ENCODE data around the gene ZBTB8OS.
"Not testable (repeated sequence)": the region's sequence is repeated elsewhere in the genome, so short reads cannot be mapped to it uniquely, and the experiment has no call there.

ZBTB8OS gene

DNA sequence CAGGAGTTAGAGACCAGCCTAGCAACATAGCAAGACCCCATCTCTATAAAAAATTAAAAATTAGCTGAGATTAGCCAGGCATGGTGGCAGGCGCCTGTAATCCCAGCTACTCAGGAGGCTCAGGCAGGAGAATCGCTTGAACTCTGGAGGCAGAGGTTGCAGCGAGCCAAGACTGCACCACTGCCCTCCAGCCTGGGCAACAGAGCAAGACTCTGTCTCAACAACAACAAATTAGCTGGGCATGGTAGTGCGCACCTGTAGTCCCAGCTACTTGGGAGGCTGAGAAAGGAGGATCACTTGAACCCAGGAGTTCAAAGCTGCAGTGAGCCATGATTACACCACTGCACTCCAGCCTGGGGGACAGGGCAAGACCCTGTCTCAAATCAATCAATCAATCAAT, 20.2 kb downstream of the ZBTB8OS start:
- Mint-ChIP-seq H3K4me1 (ENCODE audit: low read depth) (peaks cover 16% of the 10 kb centered on the region), H3K36me3 (peaks cover 11% of the 10 kb centered on the region)
- H3K9me3 Mint-ChIP-seq (ENCODE audit: low read depth); H3K27me3 Mint-ChIP-seq; H3K4me3 Mint-ChIP-seq; H3K27ac Mint-ChIP-seq: not testable (repeated sequence)

DNA sequence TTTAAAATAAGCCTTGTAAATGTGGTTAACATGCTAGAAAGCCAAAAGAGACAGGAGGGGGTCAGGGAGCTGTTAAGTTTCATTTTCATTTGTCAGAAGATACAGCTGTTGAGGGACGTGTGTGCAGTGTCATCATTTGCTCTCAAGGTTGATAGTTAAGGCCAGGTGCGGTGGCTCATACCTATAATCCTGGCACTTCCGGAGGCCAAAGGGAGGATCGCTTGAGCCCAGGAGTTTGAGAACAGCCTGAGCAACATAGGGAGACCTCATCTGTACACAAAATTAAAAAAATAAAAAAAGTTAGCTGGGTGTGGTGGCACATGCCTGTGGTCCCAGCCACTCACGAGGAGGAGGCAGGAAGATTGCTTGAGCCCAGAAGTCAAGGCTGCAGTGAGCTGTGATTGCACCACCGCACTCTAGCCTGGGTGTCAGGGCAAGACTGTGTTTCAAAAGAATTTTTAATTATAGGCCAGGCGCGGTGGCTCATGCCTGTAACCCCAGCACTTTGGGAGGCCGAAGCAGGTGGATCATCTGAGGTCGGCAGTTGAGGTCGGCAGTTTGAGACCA, 22.7 kb downstream of the ZBTB8OS start:
- Mint-ChIP-seq H3K36me3 (peaks cover 21% of the 10 kb centered on the region), H3K4me1 (ENCODE audit: low read depth) (peaks cover 27% of the 10 kb centered on the region), H3K27me3 (no peaks in the 10 kb centered on the region), H3K4me3 (no peak overlapping the region), H3K27ac (peak overlapping the region; percentile 58), H3K9me3 (ENCODE audit: low read depth) (peaks cover 9% of the 10 kb centered on the region)

DNA sequence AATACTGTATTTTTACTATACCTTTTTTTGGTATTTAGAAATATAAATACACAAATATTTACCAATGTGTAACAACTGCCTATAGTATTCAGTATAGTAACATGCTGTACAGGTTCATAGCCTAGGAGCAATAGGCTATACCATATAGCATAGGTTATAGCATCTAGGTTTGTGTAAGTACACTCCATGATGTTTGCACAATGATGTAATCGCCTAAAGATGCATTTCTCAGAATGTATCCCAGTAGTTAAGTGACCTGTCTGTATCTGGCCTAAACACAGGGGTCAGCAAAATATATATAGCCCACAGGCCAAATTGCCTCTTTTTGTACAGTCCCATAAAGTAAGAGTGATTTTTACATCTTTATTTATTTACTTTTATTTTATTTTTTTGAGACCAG, 24.2 kb downstream of the ZBTB8OS start:
- Mint-ChIP-seq H3K27me3 (no peaks in the 10 kb centered on the region), H3K27ac (no peak overlapping the region), H3K4me1 (ENCODE audit: low read depth) (peaks cover 30% of the 10 kb centered on the region), H3K9me3 (ENCODE audit: low read depth) (peaks cover 9% of the 10 kb centered on the region), H3K4me3 (no peak overlapping the region), H3K36me3 (peaks cover 27% of the 10 kb centered on the region)

DNA sequence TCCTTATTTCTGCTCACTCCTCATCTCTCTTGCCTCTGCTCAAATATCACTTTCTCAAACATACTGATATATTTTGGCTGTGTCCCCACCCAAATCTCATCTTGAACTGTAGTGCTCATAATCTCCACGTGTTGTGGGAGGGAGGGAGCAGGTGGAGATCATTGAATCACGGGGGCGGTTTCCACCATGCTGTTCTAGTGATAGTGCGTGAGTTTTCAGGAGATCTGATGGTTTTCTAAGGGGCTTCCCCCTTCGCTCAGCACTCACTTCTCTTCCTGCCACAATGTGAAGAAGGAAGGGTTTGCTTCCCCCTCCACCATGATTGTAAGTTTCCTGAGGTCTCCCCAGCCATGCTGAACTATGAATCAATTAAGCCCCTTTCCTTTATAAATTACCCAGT, 26.6 kb downstream of the ZBTB8OS start:
- peak overlapping the region; percentile 93 for H3K27ac Mint-ChIP-seq

DNA sequence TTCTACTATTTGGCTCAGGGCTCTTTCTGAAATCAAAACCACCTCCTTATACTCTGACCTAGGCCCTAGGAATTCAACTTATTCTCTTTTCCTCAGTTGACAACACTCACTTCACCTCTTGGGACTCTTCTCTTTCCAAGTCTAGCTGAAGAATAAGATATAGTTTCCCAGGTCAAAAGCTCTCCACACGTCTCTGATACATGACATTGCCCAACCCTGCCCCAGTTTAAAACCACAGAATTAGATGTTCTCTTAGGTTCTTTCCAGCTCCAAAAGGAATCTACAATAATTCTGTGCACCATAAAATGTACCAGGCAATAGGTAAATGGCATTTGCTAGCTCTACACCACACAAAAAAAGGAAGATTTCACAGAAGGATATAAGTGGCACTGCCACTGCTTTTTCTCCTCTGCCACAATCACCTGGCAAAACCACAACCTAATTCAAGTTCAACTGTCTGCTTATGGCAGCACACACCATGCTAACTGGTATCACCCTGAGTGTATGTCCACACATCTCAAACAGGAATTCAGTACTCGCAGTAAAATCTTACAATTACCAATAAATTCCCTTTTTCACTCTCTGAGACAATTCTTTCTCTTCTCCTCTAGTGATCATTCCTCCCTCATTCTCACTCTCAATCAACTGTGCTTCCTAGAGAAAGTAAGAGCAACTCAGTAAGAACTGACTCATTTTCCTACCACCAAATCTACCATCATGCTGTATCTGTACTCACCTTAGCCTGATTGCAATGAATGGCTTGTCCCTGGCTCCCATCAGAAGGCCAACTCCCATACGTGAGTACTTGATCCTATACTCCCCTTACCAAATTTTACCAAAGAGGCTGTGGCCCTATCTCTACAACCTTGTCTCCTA, 27.3 kb downstream of the ZBTB8OS start:
- peaks cover 28% of the 10 kb centered on the region for H3K36me3 Mint-ChIP-seq
- peak overlapping the region; percentile 38 for H3K4me3 Mint-ChIP-seq
- H3K9me3 Mint-ChIP-seq (ENCODE audit: low read depth), result peaks cover 9% of the 10 kb centered on the region
- peaks cover 30% of the 10 kb centered on the region for H3K4me1 Mint-ChIP-seq (ENCODE audit: low read depth)
- H3K27me3 Mint-ChIP-seq, result no peaks in the 10 kb centered on the region
- H3K27ac Mint-ChIP-seq, result peak overlapping the region; percentile 93

More for the DNA sequence above, 26.6 kb downstream of the ZBTB8OS start:
- peaks cover 27% of the 10 kb centered on the region for H3K36me3 Mint-ChIP-seq
- H3K27me3 Mint-ChIP-seq, result no peaks in the 10 kb centered on the region
- H3K4me3 Mint-ChIP-seq, result peak overlapping the region; percentile 38
- peaks cover 9% of the 10 kb centered on the region for H3K9me3 Mint-ChIP-seq (ENCODE audit: low read depth)
- peaks cover 30% of the 10 kb centered on the region for H3K4me1 Mint-ChIP-seq (ENCODE audit: low read depth)

DNA sequence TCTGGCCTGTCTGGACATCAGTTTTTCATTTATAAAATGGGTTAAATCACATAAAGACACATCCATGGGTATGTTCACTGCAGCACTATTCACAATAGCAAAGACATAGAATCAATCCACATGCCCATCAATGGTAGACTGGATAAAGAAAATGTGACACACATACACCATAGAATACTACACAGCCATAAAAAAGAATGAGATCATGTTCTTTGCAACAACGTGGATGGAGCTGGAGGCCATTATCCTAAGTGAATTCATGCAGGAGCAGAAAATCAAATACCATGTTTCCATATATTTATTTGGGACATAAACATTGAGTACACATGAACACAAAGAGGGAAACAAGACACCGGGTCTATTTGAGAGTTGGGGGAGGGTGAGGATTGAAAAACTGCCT, 28.1 kb downstream of the ZBTB8OS start:
- peaks cover 9% of the 10 kb centered on the region for H3K9me3 Mint-ChIP-seq (ENCODE audit: low read depth)
- H3K36me3 Mint-ChIP-seq, result peaks cover 23% of the 10 kb centered on the region
- H3K27me3 Mint-ChIP-seq, result no peaks in the 10 kb centered on the region
- H3K4me1 Mint-ChIP-seq (ENCODE audit: low read depth), result peaks cover 24% of the 10 kb centered on the region
- no peak overlapping the region for H3K4me3 Mint-ChIP-seq
- no peak overlapping the region for H3K27ac Mint-ChIP-seq

DNA sequence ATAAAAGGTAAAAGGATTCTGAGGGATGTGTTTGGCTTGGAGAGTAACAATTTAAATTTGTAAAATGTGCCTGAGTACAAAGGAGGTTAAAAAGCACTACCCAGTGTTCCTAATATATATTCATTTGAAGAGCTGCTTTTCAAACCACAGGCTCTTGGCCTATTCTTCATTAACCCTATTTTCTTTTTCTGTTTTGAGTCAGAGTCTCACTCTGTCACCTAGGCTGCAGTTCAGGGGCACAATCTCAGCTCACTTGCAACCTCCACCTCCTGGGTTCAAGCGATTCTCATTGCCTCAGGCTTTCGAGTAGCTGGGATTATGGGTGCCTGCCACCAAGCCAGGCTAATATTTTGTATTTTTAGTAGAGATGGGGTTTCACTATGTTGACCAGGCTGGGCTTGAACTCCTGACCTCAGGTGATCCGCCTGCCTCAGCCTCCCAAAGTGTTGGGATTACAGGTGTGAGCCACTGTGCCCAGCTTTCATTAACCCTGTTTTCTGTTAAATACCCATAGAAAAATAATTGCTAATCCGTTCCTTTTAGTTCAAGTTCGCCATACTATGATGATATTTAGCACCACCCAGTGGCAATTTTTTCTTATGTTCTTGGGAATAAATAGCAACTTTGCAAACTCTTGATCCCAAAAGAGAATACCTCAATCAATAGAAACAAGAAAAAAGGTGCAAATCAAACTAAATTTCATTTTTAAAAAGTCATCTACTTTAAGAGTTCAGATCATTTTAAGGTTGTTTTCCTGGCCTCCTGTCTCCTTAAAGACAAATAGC, 30.5 kb downstream of the ZBTB8OS start:
- H3K27me3 Mint-ChIP-seq, result no peaks in the 10 kb centered on the region
- H3K36me3 Mint-ChIP-seq, result peaks cover 20% of the 10 kb centered on the region
- H3K4me1 Mint-ChIP-seq (ENCODE audit: low read depth), result peaks cover 20% of the 10 kb centered on the region

DNA sequence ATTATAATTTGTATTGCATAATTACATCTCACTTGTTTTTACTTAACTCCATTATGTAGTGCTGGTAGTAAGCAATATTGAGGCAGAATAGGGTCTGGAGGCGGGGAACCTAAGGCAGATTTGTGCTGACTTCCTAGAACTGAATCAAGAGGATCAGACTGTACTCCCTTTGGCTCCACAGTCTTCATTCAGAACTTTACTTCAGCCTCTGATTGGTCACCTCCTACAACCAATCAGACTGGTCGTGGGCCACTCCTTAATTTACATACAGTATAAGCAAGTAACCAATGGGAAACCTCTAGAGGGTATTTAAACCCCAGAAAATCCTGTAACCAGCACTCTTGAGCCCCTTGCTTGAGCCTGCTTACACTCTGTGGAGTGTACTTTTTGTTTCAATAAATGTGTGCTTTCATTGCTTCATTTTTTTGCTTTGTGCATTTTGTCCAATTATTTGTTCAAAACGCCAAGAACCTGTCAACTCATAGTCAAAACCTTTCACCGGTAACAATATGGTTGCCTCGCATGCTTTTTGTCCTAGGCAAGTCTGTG, 31.6 kb downstream of the ZBTB8OS start:
- peaks cover 14% of the 10 kb centered on the region for H3K4me1 Mint-ChIP-seq (ENCODE audit: low read depth)
- no peaks in the 10 kb centered on the region for H3K27me3 Mint-ChIP-seq
- H3K4me3 Mint-ChIP-seq, result no peak overlapping the region
- H3K36me3 Mint-ChIP-seq, result peaks cover 16% of the 10 kb centered on the region
- no peak overlapping the region for H3K27ac Mint-ChIP-seq
- H3K9me3 Mint-ChIP-seq (ENCODE audit: low read depth), result peaks cover 4% of the 10 kb centered on the region

More for the DNA sequence above, 30.5 kb downstream of the ZBTB8OS start:
- no peak overlapping the region for H3K27ac Mint-ChIP-seq
- H3K4me3 Mint-ChIP-seq, result no peak overlapping the region
- peaks cover 9% of the 10 kb centered on the region for H3K9me3 Mint-ChIP-seq (ENCODE audit: low read depth)

DNA sequence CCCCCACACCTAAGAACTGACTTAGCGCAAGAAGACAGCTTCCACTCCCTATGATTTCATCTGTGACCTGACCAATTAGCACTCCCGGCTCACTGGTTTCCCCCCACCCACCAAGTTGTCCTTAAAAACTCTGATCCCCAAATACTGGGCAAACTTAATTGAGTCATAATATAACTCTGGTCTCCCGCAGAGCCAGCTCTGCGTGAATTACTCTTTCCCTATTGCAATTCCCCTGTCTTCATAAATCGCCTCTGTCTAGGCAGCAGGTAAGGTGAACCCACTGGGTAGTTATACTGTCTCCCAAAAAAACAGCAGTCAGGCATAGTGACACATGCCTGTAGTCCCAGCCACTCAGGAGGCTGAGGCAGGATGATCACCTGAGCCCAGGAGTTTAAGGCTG, 36.9 kb downstream of the ZBTB8OS start:
- Mint-ChIP-seq H3K4me1 (ENCODE audit: low read depth) (peaks cover 4% of the 10 kb centered on the region), H3K36me3 (no peaks in the 10 kb centered on the region), H3K9me3 (ENCODE audit: low read depth) (no peaks in the 10 kb centered on the region), H3K27ac (no peak overlapping the region), H3K27me3 (no peaks in the 10 kb centered on the region), H3K4me3 (peak overlapping the region; percentile 17)

DNA sequence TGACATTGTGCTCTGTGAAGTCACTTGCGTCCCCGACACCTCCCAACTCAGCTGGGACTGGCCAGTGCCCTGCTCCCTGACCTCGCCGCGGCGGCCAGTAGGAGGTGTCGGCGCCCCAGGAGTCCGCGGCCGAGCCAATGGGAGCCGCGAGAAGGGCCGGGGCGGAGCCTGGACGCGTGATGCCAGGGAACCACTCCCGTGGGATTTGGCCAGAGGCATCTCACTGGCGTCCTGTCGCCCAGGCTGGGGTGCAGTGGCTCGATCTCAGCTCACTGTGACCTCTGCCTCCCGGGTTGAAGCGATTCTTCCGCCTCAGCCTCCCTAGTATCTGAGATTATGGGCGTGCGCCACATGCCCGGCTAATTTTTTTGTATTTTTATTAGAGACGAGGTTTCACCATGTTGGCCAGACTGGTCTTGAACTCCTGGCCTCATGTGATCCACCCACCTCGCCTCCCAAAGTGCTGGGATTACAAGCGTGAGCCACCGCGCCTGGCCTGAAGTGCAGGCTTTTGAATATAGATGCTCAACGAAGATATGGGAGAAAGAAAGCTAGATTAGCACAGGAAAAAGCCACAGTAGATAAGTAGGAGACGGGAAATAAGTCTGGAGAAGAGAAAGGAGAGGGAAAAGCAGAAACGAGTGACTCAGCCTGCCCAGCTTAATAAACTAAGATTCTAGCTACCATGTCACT, 38.0 kb downstream of the ZBTB8OS start:
- no peak overlapping the region for H3K27ac Mint-ChIP-seq
- no peaks in the 10 kb centered on the region for H3K9me3 Mint-ChIP-seq (ENCODE audit: low read depth)
- peak overlapping the region; percentile 77 for H3K4me3 Mint-ChIP-seq
- no peaks in the 10 kb centered on the region for H3K27me3 Mint-ChIP-seq
- H3K36me3 Mint-ChIP-seq, result no peaks in the 10 kb centered on the region
- H3K4me1 Mint-ChIP-seq (ENCODE audit: low read depth), result peaks cover 4% of the 10 kb centered on the region

DNA sequence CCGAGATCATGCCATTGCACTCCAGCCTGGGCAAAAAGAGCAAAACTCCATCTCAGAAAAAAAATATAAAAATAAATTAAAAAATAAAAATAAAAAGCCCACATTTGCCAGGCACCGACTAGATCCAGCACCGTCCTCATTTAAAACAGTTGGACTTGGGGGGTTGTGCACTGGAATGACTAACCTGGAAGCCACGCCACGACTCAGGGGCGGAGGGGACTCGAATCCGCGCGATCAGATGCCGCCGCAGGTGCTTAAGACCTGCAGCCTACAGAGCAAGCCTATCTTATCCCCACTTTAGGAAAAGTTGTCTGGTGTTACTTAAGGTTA, 38.5 kb downstream of the ZBTB8OS start:
- Mint-ChIP-seq H3K36me3 (no peaks in the 10 kb centered on the region), H3K9me3 (ENCODE audit: low read depth) (no peaks in the 10 kb centered on the region), H3K4me3 (peak overlapping the region; percentile 77), H3K27ac (no peak overlapping the region), H3K27me3 (no peaks in the 10 kb centered on the region), H3K4me1 (ENCODE audit: low read depth) (peaks cover 4% of the 10 kb centered on the region)

DNA sequence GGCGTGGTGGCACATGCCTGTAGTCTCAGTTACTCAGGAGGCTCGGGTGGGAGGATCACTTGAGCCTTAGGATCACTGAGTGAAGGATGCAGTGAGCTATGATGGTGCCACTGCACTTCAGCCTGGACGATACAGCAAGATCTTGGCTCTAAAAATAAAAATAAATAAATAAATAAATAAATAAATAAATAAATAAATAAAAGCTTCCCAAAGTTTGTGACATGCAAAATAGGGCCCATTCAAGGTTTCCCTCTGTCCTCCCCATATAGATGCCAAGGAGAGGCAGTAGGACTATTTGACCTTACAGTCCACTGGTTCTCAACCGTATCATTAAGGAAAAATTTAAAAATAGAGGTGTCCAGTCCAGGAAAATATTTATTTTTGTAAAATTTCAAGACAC, 41.2 kb downstream of the ZBTB8OS start:
- peaks cover 4% of the 10 kb centered on the region for H3K4me1 Mint-ChIP-seq (ENCODE audit: low read depth)
- no peak overlapping the region for H3K27ac Mint-ChIP-seq
- H3K4me3 Mint-ChIP-seq, result no peak overlapping the region
- H3K36me3 Mint-ChIP-seq, result no peaks in the 10 kb centered on the region
- no peaks in the 10 kb centered on the region for H3K9me3 Mint-ChIP-seq (ENCODE audit: low read depth)
- no peaks in the 10 kb centered on the region for H3K27me3 Mint-ChIP-seq

DNA sequence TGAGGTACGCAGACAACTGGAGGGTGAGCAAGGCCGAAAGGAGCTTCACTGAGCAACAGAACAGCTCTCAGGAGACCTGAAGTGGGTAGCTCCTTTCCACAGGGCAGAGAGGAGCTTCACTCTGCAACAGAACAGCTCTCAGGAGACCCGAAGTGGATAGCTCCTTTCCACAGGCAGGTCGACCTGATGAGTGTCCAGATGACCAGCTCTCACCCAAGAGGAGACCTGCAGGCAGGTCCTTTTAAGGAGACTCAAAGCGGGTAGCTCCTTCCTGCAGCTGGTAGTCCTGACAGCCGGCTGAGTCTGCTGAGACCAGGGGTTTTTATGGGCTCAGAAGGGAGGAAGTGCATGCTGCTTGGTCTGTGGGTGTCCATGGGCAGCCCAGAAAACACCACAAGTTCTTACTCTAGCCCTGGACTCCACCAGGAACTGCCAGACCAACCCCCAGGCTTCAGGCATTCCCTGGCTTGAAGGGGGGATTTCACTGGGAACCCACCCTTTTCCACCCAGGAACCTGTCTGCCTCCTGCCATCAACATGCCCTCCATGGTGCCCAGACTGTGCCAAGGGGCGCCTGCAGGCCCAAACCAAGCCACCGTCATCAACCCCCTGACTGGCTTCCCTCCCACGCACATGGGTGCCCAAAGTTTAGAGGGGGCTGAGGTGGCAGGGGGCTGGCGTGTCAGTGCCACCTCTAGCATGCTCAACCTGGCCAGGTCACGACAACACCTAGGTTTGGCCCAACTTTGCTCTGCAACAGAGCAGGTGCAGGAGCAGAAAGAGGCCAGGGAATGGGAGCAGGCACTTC, 43.6 kb downstream of the ZBTB8OS start:
- Mint-ChIP-seq H3K36me3 (no peaks in the 10 kb centered on the region), H3K27me3 (no peaks in the 10 kb centered on the region), H3K9me3 (ENCODE audit: low read depth) (no peaks in the 10 kb centered on the region), H3K27ac (no peak overlapping the region), H3K4me1 (ENCODE audit: low read depth) (no peaks in the 10 kb centered on the region), H3K4me3 (no peak overlapping the region)
